NAMALWA (cell line): ENCODE data around the gene TPK1.
"Not testable (repeated sequence)": the region's sequence is repeated elsewhere in the genome, so short reads cannot be mapped to it uniquely, and the experiment has no call there.

Experiments
- DNase-seq: peaks from one replicate; pipeline ENCODE4 v3.0.0-alpha.2; 2015; ENCODE audit warnings: low spot score

Gene TPK1

DNA sequence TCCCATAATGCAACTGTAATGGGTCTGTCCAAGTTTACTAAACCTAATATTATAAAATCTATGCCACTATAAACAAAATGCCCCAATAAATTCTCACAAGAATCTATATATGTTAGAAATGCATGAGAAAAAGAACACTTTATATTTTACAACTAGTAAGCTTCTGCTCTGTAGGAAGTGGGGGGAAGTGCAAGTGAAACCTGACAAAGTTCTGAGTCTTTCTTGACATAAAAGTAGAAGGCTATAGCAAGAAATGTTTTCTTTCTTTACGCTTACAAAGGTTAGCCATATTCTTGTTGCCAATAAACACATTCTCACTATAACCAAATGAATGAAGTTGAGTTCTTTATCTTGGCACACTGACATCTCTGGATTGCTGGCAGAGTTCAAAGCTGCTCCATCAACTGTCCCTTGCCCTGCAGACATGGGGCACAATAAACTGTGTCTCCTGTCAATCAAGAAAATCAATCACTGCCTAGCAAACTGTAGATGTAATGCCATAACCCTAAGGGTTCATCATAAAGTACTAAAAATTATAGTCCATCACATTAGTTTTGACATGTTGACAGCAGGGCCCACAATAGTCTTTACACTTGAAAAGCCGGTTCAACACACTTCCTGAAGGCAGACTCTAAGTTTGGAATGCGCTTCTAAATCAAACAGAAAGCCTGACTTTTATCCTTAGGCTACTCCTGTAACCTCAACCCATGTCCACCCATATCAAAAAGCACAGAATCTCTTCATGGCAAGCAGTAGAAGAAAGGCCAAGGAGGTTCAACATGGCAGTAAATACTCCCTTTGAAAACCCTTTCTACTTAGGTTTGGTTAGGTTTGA lies 58.6 kb downstream of the TPK1 start:
- no peak for DNase-seq

DNA sequence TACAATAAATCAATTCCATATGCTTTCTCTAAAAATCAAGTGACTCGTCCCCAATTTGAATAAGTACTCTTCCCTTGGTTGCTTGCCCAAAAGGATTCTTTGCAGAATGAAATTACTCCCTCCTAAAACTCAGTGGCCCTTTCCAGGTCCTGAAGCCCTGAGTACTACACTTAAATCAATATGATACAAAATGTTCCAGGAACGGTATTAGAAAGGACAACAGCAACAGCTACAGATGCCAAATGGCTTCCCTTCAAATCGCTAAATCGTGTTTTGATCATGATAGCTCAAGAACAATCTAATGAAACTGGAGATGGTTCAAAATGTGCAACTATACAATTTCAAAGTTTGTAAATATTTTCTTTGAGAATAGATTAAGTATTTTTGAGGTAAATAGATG lies 59.4 kb downstream of the TPK1 start:
- DNase-seq, result no peak

DNA sequence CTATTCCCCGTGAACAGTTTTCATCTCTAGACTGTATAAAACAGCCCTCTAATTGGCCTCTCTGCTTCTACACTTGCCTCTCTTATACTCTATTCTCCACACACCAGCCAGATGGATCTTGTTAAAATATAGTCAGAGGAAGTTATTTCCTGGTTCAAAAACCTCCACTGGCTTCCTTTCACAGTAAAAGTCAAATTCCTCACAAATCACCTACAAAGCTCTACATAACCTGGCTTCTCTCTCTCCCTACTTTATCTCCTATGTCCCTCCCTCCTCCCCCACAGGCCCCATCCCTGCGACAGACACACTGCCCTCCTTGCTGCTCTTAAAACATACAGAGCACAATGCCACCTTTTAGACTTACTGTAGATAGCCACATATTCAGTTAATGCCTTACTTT lies 60.1 kb downstream of the TPK1 start:
- DNase-seq, result no peak

DNA sequence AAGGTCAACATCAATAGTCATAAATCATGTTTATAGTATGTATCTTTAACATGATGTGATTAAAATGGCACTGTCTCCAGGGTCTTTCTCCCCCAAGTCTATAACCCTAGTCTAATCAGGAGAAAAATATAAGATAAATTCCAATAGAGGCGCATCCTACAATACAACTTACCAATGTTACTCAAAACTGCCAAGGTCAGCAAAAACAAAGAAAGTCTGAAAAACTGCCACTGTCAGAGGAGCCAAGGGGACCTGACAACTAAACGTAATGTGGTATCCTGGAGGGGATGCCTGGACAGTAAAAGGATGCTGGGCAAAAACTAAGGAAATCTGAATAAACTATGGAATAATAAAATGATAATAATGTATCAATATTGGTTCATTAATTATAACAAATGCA lies 63.9 kb downstream of the TPK1 start:
- no peak for DNase-seq

DNA sequence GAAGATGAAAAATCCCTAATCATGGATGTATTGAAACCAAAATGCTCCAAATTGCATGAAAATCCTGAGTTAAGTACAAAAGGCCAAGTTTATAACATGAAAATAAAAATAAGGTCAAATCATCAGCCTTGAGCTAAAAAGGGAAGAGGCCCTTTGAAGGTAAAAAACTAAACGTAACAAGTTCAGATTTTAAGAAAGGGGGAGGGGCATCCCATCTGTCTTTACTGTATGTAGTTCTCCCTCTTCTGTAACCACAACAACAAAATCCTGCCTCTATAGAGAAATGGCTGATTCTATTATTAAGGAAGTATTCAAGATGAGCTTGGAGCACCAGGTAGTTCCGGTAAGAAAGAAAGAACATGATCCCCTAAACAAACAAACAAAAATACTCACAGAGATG lies 64.7 kb downstream of the TPK1 start:
- no peak for DNase-seq

DNA sequence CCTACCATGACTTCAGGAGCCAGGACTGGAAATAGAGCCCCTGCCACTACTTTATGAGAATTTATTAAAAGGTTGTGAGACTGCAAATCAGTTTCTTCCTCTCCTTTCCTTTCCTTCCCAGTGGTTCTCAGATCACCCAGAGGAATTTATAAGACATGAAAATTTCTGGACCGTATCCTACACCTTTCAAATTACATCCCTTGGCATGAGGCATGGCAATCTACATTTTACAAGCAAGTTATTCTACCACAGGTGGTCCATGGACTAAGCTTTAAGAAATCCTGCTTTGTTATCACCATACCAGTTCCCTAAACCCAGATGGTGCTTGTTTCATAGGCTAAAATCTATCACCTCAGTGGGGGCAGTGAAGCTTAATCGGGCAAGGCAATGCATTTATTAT lies 66.5 kb downstream of the TPK1 start:
- DNase-seq, result no peak

DNA sequence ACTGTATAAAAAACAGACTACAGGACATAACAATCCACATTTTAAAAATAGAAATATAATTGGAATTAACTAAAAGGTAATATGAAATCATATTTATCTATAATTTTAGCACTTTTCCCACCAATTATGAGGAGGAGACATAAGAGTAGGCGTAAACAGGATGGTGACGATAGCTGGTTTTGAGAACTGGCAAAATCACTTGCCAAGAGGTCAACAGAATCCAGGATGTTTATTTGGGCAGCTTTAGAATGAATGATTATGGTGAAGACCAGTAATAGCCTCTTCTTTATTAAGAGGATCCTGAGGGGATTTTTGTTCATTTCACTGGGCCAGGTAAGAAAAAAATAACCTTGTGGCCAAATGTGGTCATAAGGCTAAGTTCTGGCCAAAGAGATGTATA lies 67.2 kb downstream of the TPK1 start:
- no peak for DNase-seq

DNA sequence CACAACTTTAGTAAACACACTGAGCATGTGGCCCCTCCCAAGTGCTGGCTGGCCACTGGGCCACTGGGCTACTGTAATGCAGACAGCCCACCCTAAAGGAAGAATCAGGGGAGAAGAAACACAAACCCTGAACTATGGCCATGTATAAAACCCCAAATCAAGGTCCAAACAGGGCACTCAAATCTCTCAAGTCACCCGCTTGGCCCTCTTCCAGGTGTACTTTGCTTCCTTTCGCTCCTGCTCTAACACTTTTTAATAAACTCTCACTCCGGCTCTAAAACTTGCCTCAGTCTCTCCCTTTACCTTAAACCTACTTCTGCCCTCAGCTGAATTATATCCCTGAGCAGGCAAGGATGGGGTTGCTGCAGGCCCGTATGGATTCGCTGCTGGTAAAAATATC lies 72.6 kb downstream of the TPK1 start:
- no peak for DNase-seq

DNA sequence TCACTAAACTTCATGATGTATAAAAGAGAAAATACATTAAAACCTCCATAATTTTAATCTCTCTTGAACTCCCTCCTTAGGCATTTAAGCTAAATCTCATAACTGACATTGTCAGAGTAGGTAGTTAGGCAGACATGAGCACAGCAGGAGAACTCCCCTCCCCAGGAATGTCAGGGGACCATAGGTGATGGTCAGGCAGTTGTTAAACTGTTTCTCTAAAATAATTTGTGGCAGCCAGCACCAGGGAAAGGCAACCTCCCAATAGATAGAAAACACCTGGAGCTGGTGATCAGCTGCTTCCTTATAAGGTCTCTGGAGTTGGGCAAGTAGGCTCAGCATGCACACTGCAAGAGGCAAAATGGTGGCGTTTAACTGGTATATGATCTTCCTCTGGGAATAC lies 73.0 kb downstream of the TPK1 start:
- no peak for DNase-seq

DNA sequence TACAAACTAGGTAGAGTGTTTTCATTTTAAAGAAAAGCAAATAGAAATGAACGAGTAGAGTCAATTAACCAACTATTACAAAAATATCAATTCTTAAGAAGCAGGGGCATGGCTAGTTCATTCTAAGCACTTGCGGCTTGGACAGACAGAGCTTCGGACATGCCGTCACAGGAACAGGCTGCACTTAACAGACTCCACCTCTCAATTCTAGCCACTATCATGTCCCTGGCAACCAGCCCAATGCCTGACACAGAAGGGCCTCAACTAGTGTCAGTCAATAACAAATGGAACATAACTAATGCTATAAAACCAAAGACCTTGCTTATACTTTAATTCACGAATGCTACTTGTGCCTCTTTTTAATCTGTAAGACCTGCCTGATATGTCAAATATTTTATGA lies 74.4 kb downstream of the TPK1 start:
- no peak for DNase-seq

DNA sequence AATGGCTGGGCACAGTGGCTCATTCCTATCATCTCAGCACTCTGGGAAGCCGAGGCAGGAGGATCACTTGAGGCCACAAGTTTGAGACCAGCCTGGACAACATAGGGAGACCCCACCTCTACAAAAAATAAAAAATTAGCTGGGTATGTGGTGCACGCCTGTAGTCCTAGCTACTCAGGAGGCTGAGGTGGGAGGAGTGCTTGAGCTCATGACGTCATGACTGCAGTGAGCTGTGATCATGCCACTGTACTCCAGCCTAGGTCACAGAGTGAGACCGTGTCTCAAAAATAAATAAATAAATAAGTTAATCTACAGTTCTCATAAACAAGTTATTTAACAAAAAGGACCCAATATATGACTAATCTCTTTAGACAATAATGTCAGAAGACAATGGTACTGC lies 76.2 kb downstream of the TPK1 start:
- no peak for DNase-seq

DNA sequence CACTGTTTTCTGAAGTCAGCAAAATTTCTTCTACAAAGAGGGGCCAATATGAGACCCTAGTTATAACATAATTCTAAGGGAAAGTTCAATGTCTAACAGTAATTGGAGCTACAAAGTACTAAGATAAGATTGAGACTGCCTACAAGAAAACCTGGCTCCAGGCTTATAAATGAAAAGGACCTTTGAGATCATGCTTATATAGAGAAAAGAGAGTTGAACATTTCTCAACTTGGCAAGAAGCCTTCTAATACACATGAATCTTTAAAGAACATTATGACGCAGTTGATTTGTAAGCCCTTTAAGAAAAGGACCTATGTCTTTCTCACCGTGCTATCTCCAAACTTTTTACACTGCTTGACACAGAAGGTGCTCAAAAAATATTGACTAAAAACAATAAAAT lies 87.9 kb downstream of the TPK1 start:
- no peak for DNase-seq

DNA sequence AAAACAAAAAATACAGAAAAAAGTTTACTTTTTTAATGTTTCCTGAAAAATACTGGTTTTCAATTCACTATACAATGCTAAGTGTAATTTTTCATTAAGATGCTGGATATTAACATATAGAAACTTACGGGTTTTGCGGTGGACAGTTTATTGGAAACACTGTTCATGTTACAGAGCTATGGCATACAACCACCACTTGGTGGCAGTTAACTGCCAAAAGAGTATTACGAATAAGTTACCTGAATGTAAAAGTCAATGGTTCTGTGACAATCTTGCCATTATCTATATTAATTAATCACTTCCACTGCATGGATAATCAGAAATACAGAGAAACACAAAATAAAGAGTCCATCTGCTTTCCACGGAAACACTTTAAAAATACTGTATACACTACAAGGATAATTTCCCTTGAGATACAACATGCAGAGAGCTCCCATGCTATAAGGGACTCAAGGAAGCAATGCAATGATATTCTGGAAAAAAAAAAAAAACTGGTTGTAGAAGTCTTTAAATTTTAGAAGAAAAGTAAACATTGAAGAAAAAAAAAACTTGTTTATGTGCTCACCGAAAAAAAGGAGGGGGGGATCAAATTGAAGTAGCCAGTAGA lies 97.0 kb downstream of the TPK1 start:
- DNase-seq, result peak; percentile 63

DNA sequence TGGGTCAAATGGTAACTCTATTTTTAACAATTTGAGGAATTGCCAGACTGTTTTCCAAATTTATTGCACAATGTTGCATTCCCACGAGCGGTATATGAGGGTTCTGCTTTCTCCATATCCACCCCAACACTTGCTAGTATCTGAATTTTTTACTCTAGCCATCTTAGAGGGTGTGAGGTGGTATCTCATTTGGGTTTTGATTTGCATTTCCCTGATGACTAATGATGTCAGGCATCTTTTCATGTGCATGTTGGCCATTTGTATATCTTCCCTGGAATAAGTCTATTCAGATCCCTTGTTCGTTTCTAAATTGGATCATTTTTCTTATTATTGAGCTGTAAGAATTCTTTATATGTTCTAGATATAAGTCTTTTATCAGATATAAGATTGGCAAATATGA lies 97.7 kb downstream of the TPK1 start:
- DNase-seq, result no peak

DNA sequence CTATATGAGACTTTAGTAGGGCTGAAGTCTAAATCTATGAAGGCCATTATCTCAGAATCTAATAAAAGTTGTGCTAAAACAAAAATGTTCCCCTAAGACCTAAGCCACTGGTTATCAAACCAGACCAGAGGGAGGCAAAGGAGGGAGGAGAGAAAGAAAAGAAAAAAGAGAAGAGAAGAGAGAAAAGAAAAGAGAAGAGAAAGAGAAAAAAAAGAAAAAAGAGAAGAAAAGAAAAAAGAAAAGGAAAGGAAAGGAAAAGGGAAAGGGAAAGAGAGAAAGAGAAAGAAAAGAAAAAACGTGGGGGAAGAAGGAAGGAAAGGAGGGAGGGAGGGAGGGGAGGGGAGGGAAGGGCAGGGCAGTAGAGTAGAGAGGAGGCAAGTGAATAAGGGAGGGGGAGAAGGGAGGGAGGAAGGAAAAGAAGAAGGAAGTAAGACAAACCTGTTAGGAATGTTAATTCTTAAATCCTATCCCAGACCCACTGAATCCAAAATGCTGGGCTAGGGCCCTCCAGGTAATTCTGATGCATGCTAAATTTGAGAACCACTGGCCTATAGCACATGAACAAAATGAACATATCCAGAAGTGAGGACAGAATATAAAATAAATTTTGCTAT lies 98.9 kb downstream of the TPK1 start:
- no peak for DNase-seq

DNA sequence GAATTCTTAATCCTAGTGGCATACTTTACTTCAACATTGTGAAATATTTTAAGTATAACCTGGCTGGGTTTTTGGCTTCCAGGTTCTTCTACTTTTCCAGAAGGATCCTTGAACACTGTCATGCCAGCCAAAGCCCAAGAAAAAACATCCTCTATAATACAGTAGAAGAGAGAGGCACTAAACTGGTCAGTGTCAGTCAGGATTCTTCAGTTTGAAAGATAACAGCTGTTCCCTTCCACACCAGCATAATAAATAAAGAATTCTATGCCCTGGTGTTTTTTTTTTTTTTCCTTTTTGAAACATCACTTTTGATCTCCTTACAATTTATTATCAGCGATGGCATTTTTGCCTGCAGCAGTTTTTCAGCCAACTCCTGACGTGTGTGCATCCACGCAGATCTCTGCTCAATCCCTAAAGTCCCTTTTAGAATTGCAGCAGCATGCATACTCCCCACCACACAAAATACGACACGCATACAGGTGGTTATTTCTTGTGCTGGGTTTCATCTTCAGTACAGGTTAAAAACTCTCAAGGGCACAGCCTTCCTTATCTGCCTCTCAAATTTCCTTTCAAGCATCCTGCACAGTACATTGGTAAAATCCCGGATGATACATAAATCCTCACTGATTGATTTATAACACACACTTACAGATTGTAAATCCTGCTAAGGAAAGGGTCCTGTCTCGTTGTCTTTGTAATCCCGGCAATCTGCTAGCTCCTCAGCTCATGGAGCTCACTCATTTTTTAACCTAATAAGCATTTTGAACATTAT lies 100.2 kb downstream of the TPK1 start:
- no peak for DNase-seq

DNA sequence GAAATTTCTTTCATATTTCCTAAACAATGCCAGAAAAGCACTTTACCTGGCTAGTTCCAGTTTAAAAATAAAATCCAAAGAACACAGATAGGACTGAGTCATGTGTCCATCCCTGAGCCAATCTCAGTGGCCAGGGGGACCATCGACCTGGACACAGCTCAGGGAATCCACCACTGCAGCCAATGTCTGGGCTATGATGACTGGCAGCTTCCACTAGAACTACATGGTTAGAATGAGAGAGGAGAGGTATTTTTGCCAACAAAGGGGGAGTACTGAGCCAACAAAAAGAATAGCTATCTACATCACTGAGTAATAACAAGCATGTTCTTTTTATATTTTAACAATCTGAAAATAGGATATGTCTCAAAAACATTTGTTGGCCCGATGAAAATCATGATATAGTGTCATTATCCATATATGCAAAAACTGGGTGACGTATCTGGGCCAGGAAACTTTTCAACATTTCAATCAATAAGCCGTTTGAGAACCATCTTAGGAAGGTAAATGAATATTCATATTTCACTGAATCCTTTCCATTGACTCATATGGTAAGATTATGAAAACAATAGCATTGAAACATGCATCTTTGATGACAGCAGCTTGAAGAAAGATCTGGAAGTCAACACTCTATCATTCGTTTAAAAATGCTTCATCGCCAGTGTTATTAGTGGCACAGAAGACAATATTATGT lies 104.0 kb downstream of the TPK1 start:
- DNase-seq, result no peak

DNA sequence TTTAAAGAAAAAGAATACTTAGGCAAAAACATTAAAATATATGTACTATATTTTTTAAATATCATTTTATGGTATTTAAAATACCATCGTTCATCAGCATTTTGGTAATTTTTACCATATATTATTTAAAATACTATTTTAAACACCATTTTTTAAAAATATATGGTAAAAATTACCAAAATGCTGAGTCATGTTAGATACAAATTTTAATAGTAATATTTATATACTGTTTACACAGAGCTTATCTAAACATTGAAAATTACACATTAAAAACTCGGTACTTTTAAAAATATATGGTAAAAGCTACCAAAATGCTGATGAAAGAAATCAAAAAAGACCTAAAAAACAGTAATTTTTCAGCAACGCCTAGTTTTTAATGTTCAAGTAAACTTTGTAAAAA lies 105.6 kb downstream of the TPK1 start:
- no peak for DNase-seq

DNA sequence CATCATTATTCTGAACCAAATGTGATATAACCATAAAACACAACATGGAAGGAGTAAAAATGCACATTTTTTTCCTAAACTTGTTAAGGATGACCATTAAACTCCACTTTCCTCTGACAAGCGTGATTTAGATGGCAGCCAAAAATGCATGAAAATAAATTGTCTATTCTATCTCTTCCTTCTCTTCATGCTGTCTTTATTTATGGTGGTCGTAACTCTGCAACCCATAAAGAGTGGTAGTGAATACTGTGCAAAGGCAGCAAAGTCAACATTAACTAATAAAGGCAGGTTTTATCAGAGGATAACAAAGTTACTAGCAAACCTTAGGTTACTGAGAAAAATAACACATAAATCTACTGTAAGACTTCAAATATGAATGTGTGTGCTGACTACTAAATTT lies 106.6 kb downstream of the TPK1 start:
- DNase-seq, result no peak

DNA sequence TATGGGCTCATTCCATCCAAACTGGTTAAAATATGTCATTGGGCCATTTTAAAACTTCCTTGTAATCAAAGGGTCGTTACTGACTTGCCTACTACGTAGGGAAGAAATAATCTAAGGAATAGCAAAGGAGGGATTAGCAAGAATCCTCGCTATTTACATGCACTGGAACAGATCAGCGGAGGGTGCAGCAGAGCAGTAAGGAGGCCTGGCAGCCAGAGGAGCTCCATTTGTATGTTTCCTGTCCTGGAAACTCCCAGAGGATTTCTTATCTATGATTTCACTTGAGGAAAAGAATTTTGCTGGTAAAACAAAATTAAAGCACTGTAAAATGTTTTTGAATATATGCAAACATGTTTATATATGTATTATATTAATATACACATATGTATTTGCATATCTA lies 107.3 kb downstream of the TPK1 start:
- no peak for DNase-seq

DNA sequence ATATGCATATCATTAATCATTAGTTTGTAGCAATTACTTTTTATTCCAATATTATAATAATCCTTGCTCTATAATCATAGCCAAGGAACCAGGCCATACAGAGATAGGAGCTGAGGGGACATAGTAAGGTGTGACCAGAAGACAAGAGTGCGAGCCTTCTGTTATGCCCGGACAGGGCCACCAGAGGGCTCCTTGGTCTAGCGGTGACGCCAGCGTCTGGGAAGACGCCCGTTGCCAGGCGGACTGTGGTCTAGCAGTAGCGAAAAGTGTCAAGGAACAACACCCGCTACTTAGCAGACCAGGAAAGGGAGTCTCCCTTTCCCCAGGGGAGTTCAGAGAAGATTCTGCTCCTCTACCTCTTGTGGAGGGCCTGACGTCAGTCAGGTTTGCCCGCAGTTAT lies 109.0 kb downstream of the TPK1 start:
- not testable (repeated sequence) for DNase-seq

DNA sequence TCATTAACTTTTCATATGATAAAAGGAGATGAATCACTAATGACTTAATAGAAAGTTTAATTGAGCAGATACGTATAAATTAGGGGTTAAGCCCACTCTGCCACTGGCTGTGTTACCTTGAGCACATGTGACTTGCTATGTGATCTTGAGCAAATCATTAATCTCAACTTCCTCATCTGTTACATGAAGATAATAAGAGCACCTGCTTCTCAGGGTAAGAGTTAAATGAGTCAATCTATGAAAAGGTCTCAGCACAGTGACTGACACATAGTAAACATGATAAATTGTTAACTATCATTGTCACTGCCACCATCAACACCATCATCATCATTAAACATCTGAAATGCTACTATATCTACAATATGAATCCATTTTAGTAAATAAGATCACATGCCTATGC lies 110.8 kb downstream of the TPK1 start:
- DNase-seq, result no peak
